A204.1 (cell line): ENCODE measurements around the gene BANF2.
"Not testable (repeated sequence)": the region's sequence is repeated elsewhere in the genome, so short reads cannot be mapped to it uniquely, and the experiment has no call there.

Experiments
- FAIRE-seq: peaks from 2 replicates; lab custom pipeline; 2012; peaks lifted over from hg19 to GRCh38; lab: Jason Lieb, UNC

The BANF2 gene

GRCh38 chr20:17683218-17684076 is 16.3 kb upstream of the BANF2 start:
- FAIRE-seq, result no peak

GRCh38 chr20:17684077-17684888 is 15.5 kb upstream of the BANF2 start:
- FAIRE-seq, result no peak

GRCh38 chr20:17685168-17685567 is 14.6 kb upstream of the BANF2 start:
- no peak for FAIRE-seq

- no peak for FAIRE-seq
Measured at GRCh38 chr20:17687800-17688199, 12.0 kb upstream of the BANF2 start.

- FAIRE-seq, result no peak
Measured at GRCh38 chr20:17688965-17689364, 10.8 kb upstream of the BANF2 start.

- no peak for FAIRE-seq
Measured at GRCh38 chr20:17690144-17690543, 9.6 kb upstream of the BANF2 start.

GRCh38 chr20:17691758-17692157 is 8.0 kb upstream of the BANF2 start:
- no peak for FAIRE-seq

GRCh38 chr20:17693444-17694001 is 6.2 kb upstream of the BANF2 start:
- FAIRE-seq, result no peak

- no peak for FAIRE-seq
Measured at GRCh38 chr20:17694767-17695166, 5.0 kb upstream of the BANF2 start.

GRCh38 chr20:17696287-17696686 is 3.5 kb upstream of the BANF2 start:
- FAIRE-seq, result no peak

GRCh38 chr20:17697171-17697570 is 2.6 kb upstream of the BANF2 start:
- no peak for FAIRE-seq

GRCh38 chr20:17698384-17698783 is 1.4 kb upstream of the BANF2 start:
- FAIRE-seq, result no peak

GRCh38 chr20:17700637-17701036 is 871 bp downstream of the BANF2 start:
- FAIRE-seq, result no peak

GRCh38 chr20:17701826-17702225 is 2.1 kb downstream of the BANF2 start:
- FAIRE-seq, result no peak

- no peak for FAIRE-seq
Measured at GRCh38 chr20:17704589-17705317, 5.0 kb downstream of the BANF2 start.

- no peak for FAIRE-seq
Measured at GRCh38 chr20:17705916-17706315, 6.2 kb downstream of the BANF2 start.

GRCh38 chr20:17706632-17707031 is 6.9 kb downstream of the BANF2 start:
- no peak for FAIRE-seq

- FAIRE-seq, result not testable (repeated sequence)
Measured at GRCh38 chr20:17707951-17708350, 8.2 kb downstream of the BANF2 start.

- no peak for FAIRE-seq
Measured at GRCh38 chr20:17708675-17709360, 9.1 kb downstream of the BANF2 start.

GRCh38 chr20:17709361-17710293 is 9.9 kb downstream of the BANF2 start:
- no peak for FAIRE-seq
